ENCODE measurements around the gene KIAA0930.
A peak's percentile ranks its signal among the peaks of the same experiment; 100 is the strongest.

KIAA0930 gene

GRCh38 chr22:45180146-45180679 is 60.5 kb downstream of the KIAA0930 start (continued):
- TF ChIP-seq GLI2 (tag by site-specific recombination; IDR thresholded peaks at IDR 0.05; ENCODE audit: borderline replicate concordance, low read depth): no peak

GRCh38 chr22:45179276-45180049 is 61.2 kb downstream of the KIAA0930 start:
- Histone ChIP-seq H3K4me3 (ENCODE audit: low read depth, low read length) (no peak overlapping the region), H3K27ac (ENCODE audit: extremely low read depth, low read depth, low read length) (no peak overlapping the region), H3K4me1 (ENCODE audit: control insufficient read depth, insufficient read depth, low read length) (no peaks in the 10 kb centered on the region), H3K36me3 (ENCODE audit: control insufficient read depth in 2 of 2, insufficient read depth in 1 of 2, low read length in 2 of 2) (peaks cover 76 to 95% of the 10 kb centered on the region in 2 experiments), H3K9me3 (ENCODE audit: control insufficient read depth, insufficient read depth, low read depth, low read length) (no peaks in the 10 kb centered on the region)
- ChIA-PET POLR2A (interaction anchor here (1.2 kb wide), 1 partner anchor 16 kb away, joined by 4 read pairs; the partner anchor contains the start of gene NUP50), CTCF (no interaction called here)
- TF ChIP-seq ZNF548 (tag by site-specific recombination; IDR thresholded peaks at IDR 0.05) (no peak), ZNF18 (tag by site-specific recombination; IDR thresholded peaks at IDR 0.05) (no peak), ZNF394 (tag by site-specific recombination; IDR thresholded peaks at IDR 0.05; ENCODE audit: borderline replicate concordance) (peak; percentile 27; the same call in 1 of the 2 replicates), ZNF354C (tag by site-specific recombination; IDR thresholded peaks at IDR 0.05; ENCODE audit: borderline replicate concordance, low read depth) (no peak), ZNF664 (tag by site-specific recombination; IDR thresholded peaks at IDR 0.05) (no peak), ZNF121 (tag by site-specific recombination; IDR thresholded peaks at IDR 0.05) (peak; percentile 93), MZF1 (tag by site-specific recombination; IDR thresholded peaks at IDR 0.05; ENCODE audit: borderline replicate concordance) (no peak), TRIM28 (IDR thresholded peaks at IDR 0.05; ENCODE audit: borderline replicate concordance, low read length) (no peak), ZNF37A (tag by site-specific recombination; IDR thresholded peaks at IDR 0.05) (no peak)

GRCh38 chr22:45172881-45173585 is 67.7 kb downstream of the KIAA0930 start:
- Histone ChIP-seq H3K4me1 (ENCODE audit: control insufficient read depth, insufficient read depth, low read length) (no peaks in the 10 kb centered on the region), H3K36me3 (ENCODE audit: control insufficient read depth in 2 of 2, insufficient read depth in 1 of 2, low read length in 2 of 2) (peaks cover 87 to 100% of the 10 kb centered on the region in 2 experiments), H3K9me3 (ENCODE audit: control insufficient read depth, insufficient read depth, low read depth, low read length) (no peaks in the 10 kb centered on the region), H3K27ac (ENCODE audit: extremely low read depth, low read depth, low read length) (no peak overlapping the region), H3K4me3 (ENCODE audit: low read depth, low read length) (no peak overlapping the region)
- CTCF ChIA-PET: interaction anchor here (0.7 to 1.5 kb wide), 2 partner anchors 35 to 898 kb away, joined by 3 to 4 read pairs; no protein-coding TSS in a partner anchor
- POLR2A ChIA-PET: interaction anchor here (1.6 to 2.4 kb wide), 2 partner anchors 7 to 10 kb away, joined by 8 to 9 read pairs; partner anchors contain the start of gene NUP50
- TF ChIP-seq ZNF558 (tag by site-specific recombination; IDR thresholded peaks at IDR 0.05) (no peak), ZNF585B (tag by site-specific recombination; IDR thresholded peaks at IDR 0.05) (no peak), ZNF184 (tag by site-specific recombination; IDR thresholded peaks at IDR 0.05) (no peak), ZBTB20 (tag by site-specific recombination; IDR thresholded peaks at IDR 0.05) (no peak), KLF7 (tag by site-specific recombination; IDR thresholded peaks at IDR 0.05; ENCODE audit: borderline replicate concordance) (no peak), ZNF600 (tag by site-specific recombination; IDR thresholded peaks at IDR 0.05) (no peak), ZNF777 (tag by site-specific recombination; IDR thresholded peaks at IDR 0.05; ENCODE audit: borderline replicate concordance) (no peak), ZNF214 (tag by site-specific recombination; IDR thresholded peaks at IDR 0.05; ENCODE audit: borderline replicate concordance) (no peak), MZF1 (tag by site-specific recombination; IDR thresholded peaks at IDR 0.05; ENCODE audit: borderline replicate concordance) (no peak), ZNF792 (tag by site-specific recombination; IDR thresholded peaks at IDR 0.05) (no peak), ZNF701 (tag by site-specific recombination; IDR thresholded peaks at IDR 0.05) (no peak), WT1 (tag by site-specific recombination; IDR thresholded peaks at IDR 0.05) (no peak), ZNF10 (tag by site-specific recombination; IDR thresholded peaks at IDR 0.05) (no peak), ZNF830 (tag by site-specific recombination; IDR thresholded peaks at IDR 0.05; ENCODE audit: low read depth) (no peak), PATZ1 (tag by site-specific recombination; IDR thresholded peaks at IDR 0.05) (no peak), ZNF645 (tag by site-specific recombination; IDR thresholded peaks at IDR 0.05) (no peak), ZNF510 (tag by site-specific recombination; IDR thresholded peaks at IDR 0.05; ENCODE audit: insufficient replicate concordance) (no peak), ZNF248 (tag by site-specific recombination; IDR thresholded peaks at IDR 0.05) (no peak)
